ENCODE data around the gene TTF2. TPM values are rescaled to one million over a fixed set of nuclear protein-coding genes. Genes with fewer than 3 reads are reported as not detected.

Gene TTF2
- total RNA-seq, 1 experiment from 2014 or later: 76.7 TPM

DNA sequence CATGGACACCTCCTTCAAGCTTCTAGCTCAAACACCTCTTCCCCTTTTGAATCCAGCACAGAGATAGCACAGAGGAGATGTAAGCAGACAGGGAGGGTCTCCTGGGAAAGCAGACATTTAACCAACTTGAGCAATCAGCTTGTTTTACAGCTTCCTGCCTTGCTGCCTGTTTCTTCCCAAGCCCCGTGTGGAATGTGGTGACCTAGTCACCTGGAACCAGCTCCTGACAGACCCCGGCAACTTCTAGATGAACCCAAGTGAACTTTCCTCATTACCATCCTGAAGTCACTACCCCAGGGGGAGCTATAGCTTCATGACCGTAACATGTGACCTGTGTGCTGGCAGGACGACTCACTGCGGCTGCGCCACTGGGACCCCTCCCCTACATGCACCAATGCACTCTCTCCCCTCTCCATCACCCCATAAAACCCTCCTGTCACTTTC is 24.1 kb upstream of the TTF2 start:
- in situ Hi-C loops (cut with HindIII; ENCODE audit: low pct_unique_long_range_greater_than_20kb, low sequenced_read_pairs): no loop called here
- no peak for DNase-seq (ENCODE audit: low read depth, low spot score)

DNA sequence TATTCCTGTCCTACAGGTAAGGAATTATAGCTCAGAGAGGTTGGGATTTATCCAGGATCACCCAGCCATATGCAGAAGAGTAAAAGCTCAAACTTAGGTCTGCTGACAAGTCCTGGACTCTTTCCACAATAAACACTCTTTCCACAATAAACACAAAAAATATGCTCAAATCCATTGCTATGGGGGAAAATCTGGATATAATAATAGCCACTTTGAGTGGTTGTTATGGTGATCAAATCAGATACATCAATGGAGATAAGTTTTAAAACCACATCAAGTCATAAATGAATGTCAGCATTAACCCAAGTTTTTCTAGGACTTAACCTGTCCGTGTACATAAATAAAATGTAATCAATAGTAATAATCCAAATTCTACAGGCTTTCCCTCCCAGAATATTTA is 22.3 kb upstream of the TTF2 start:
- in situ Hi-C loops (cut with HindIII; ENCODE audit: low pct_unique_long_range_greater_than_20kb, low sequenced_read_pairs): no loop called here
- no peak for DNase-seq (ENCODE audit: low read depth, low spot score)

DNA sequence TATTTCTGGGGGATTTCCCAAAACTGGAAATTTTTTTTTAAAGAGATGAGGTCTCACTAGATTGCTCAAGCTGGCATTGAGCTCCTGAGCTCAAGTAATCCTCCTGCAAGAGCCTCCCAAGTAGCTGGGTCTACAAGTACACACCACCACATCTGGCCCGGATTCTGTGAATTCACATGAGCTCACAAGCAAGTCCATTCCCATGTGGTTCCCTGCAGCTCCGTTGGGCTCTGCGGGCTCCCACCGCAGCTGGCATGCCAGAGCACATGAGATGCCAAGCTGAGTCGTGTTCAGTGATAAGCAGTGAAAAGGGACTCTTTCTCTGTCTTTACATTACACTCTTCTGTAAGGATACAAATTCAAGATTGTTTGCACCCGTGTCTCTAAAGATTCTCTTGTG is 21.9 kb upstream of the TTF2 start:
- in situ Hi-C loops (cut with HindIII; ENCODE audit: low pct_unique_long_range_greater_than_20kb, low sequenced_read_pairs): no loop called here

DNA sequence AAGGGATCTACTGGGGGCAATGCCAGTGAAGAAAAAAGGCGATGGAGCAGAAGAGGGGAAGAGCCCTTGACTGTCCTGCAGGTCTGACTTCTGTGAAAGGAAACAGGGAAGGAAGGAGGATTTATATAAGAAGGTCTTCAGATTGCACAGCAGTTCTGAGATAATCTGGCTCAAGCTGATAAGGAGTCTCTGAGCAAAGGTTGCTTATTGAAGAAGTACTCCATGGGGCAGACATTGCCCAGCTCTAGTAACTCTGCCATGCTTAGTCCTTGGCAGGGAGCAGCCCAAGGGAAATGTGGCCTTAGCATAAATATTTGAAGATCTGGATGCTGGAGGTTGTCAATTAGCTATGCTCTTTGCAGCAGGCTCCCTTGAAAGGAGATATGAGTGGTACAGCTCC is 15.9 kb upstream of the TTF2 start:
- DNase-seq (ENCODE audit: low read depth, low spot score): no peak
- in situ Hi-C loops (cut with HindIII; ENCODE audit: low pct_unique_long_range_greater_than_20kb, low sequenced_read_pairs): no loop called here

More for the DNA sequence above, 21.9 kb upstream of the TTF2 start:
- no peak for DNase-seq (ENCODE audit: low read depth, low spot score)

DNA sequence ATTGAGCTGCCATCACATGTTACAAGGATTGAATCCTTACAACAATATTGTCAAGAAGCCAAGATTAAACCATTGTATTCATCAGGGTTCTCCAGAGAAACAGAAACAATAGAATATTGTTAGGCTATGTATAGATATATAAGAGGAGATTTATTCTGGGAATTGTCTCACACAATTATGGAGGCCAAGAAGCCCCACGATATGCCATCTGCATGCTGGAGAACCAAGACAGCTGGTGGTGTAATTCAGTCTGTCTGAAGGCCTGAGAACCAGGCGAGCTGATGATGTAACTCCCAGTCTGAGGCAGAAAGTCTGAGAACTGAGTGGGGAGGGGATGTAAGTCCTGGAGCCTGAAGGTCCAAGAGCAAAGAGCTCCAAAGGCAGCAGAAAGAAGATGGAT is 14.5 kb upstream of the TTF2 start:
- in situ Hi-C loops (cut with HindIII; ENCODE audit: low pct_unique_long_range_greater_than_20kb, low sequenced_read_pairs): no loop called here

DNA sequence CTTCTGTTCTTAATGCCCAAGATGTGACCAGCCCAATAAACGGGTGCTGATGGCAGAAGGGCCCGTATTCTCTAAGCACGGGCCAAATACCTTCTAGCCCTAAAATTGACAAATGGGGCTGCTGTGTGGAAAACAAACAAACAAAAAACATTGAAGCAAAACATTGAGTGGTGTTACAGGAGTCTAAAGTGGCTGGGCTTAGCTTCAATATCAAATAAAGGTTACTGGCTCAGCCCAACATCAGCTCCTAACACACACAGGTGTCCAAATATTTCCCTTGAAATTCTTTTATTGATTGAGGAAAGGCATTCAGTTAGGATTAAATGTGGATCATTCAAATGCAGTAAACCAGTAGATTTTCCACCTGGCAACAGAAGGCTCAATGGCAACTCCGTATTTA is 13.3 kb upstream of the TTF2 start:
- in situ Hi-C loops (cut with HindIII; ENCODE audit: low pct_unique_long_range_greater_than_20kb, low sequenced_read_pairs): no loop called here
- DNase-seq (ENCODE audit: low read depth, low spot score): no peak

More for the DNA sequence above, 14.5 kb upstream of the TTF2 start:
- DNase-seq (ENCODE audit: low read depth, low spot score): peak; percentile 7

DNA sequence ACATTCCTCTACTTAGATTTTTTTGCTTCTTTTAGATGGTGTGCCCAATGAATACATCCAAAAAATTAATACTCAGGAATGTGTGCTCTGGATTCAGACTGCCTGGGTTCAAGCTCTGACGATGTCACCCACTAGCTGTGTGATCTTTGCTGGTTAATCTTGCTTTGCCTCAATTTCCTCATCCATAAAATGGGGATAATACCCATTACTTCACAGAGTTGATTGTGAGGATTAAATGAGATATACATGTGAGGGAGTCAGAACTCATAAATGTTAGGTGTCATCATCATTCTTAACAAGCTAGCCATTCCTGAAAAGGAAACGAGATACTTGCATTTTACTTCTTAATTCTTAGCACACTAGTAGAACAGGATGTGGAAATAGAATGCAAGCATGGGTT is 12.9 kb upstream of the TTF2 start:
- no peak for DNase-seq (ENCODE audit: low read depth, low spot score)
- in situ Hi-C loops (cut with HindIII; ENCODE audit: low pct_unique_long_range_greater_than_20kb, low sequenced_read_pairs): no loop called here

DNA sequence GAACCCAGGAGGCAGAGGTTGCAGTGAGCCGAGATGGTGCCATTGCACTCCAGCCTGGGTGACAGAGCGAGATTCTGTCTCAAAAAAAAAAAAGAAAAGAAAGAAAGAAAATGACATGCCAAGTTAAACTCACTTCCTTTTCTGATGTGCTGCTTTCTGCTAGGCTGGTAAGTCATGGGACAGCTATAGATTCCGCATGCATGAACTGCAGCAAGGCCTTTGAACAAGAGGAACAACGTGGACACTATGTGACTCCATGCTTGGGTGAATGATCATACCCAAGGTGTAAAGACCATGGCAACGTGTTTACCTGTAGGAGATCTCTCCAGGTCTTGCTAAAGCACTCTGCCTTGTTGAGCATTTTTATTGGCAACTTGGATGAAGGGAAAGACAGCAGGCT is 10.3 kb upstream of the TTF2 start:
- no peak for DNase-seq (ENCODE audit: low read depth, low spot score)
- in situ Hi-C loops (cut with HindIII; ENCODE audit: low pct_unique_long_range_greater_than_20kb, low sequenced_read_pairs): loop anchor here (25.0 kb wide), 2 partner anchors 163 to 237 kb away; no protein-coding TSS in a partner anchor

DNA sequence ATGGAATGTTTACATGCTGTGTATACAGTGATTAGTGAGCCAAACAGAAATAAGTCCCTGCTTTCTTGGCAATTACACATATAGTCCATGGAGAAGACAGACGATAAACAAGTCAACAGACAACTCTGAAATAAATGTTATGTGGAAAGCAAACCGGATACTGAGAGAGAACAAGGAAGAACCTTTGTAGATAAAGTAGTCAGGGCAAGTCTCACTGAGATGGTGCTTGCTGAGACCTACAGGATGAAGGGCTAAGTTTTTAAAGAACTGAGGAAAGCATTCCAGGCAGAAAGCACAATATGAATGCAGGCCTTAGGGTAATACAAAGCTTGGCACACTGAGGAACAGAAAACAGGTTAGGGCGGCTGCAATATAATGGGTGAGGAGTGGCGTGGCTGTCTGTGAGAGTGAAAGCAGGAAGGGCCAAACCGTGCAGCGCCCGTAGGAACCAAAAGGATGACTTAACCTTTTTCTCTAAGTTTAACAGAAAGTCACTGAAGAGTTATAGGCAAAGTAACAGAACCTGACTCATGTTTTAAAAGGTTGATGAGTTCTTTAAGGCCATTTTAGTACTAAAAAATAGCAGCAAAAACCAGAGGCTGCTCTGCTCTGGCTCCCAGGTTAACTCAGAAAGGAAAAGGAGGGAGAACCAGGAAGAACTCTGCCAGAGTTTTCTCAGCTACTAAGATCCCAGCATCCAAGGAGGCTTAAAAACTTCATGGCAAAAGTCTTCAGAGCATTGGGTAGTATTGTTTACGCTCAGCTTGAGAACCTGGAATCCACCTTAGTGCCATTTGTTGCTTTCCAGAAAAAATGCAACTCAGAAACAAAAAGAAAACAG is 8.7 kb upstream of the TTF2 start:
- in situ Hi-C loops (cut with HindIII; ENCODE audit: low pct_unique_long_range_greater_than_20kb, low sequenced_read_pairs): loop anchor here (25.0 kb wide), 2 partner anchors 164 to 236 kb away; no protein-coding TSS in a partner anchor
- peak; percentile 11 for DNase-seq (ENCODE audit: low read depth, low spot score)

DNA sequence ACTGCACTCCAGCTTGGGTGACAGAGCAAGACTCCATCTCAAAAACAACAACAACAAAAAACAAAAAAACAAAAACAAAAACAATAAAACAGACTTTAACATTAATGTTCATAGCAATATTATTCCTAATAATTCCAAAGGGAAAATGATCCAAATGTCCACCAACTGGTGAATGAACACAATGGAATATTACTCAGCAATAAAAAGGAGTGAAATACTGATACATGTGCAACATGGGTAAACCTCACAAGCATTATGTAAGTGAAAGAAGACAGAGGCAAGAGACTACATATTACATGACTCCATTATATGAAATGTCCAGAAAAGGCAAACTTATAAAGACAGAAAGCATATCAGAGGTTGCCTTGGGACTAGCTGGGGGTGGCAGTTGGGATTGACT is 6.1 kb upstream of the TTF2 start:
- in situ Hi-C loops (cut with HindIII; ENCODE audit: low pct_unique_long_range_greater_than_20kb, low sequenced_read_pairs): loop anchor here (25.0 kb wide), 2 partner anchors 167 to 233 kb away; no protein-coding TSS in a partner anchor
- no peak for DNase-seq (ENCODE audit: low read depth, low spot score)

DNA sequence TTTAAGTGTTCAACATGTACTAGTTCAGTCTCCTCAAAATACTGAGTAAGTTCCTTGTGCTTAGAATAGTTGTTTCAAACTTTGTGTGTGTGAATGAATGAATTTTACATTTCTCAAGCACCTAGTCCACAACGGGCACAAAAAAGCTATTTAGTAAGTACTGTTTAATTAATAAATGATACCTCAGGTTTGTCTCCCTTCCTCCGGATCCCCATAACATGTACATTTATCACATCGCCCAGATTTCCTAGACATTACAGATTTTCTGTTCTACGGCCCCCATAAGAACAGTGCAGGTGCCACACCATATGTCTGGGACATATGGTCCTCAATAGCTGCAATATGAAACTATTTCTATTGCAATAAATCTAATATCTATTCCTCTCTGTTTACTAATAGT is 1.3 kb upstream of the TTF2 start:
- DNase-seq (ENCODE audit: low read depth, low spot score): no peak
- in situ Hi-C loops (cut with HindIII; ENCODE audit: low pct_unique_long_range_greater_than_20kb, low sequenced_read_pairs): loop anchor here (25.0 kb wide), 2 partner anchors 172 to 228 kb away; no protein-coding TSS in a partner anchor

DNA sequence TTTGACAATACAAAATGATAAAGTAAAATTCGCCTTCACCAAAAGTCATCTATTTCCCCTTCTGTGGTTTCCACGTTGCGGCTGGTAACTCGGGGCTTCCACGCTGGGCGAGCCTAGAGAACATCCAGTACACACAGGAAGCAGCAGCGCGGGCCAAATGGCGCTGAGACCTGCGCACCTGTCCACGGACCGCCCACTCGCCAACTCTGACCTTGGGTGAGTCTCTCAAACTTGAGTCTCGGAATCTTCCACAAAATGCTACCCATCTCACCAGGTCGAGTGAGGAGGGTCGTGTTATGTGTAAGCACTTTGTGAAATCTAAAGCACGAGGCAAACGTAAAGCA is 820 bp upstream of the TTF2 start:
- DNase-seq (ENCODE audit: low read depth, low spot score): peak; percentile 40
- in situ Hi-C loops (cut with HindIII; ENCODE audit: low pct_unique_long_range_greater_than_20kb, low sequenced_read_pairs): loop anchor here (25.0 kb wide), 2 partner anchors 172 to 228 kb away; no protein-coding TSS in a partner anchor

DNA sequence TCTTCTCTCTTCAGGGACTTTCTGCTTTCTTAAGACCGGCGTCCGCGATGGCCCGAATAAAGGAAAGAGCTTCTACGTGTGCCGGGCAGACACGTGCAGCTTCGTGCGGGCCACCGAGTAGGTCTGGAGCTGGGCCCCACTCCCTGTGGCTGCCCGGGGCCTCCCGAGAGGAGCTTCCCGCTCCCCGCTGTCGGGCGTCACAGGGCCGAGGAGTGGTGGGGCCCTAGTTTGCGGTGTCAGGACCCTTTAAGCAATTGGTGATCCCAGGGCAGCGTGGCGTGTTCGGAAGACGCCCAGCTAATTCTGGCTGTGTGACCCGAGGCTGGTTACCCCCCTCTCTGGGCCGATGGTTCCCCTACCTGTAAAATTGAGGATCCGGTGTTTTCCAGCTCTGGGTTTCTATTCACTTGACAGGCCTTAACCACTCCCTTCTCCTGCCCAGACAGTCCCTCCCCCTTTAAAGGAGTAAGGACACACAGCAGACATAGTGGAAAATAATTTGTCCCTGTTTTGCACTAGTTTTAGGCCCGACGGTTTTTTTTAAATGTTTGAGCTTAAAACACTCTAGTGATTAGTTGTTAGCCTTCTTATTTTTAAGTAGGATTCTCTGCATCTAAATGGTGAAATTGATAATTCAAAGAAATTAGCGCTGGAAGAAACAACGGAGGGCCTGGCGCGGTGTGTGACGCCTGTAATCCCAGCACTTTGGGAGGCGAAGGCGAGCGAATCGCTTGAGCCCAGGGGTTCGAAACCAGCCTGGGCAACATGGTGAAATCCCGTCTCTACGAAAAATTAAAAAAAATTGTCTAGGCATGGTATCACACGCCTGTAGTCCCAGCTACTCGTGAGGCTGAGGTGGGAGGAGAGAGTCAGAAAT is 553 bp downstream of the TTF2 start:
- in situ Hi-C loops (cut with HindIII; ENCODE audit: low pct_unique_long_range_greater_than_20kb, low sequenced_read_pairs): loop anchor here (25.0 kb wide), 2 partner anchors 173 to 227 kb away; no protein-coding TSS in a partner anchor
- peak; percentile 61 for DNase-seq (ENCODE audit: low read depth, low spot score)

DNA sequence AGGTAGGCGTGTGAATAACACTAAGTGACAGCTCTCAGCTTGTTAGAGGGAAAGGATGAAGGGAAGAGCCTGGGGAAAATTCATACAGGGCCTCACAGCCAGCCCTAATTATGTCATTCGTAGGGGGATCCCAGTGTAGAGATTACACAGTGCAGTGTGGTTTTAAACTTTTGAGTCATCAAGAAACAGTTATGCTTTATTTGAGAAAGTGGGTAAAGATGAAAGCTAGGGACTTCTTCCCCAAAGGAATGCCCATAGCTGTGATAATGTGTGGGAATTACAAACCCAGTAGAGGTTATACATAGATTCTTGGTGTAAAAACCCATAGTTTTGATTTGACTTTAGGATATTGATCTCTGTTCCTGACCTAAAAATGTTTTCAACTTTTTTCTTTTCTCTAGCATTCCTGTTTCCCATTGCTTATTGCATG is 1.9 kb downstream of the TTF2 start:
- DNase-seq (ENCODE audit: low read depth, low spot score): peak; percentile 40
- in situ Hi-C loops (cut with HindIII; ENCODE audit: low pct_unique_long_range_greater_than_20kb, low sequenced_read_pairs): loop anchor here (25.0 kb wide), 2 partner anchors 175 to 225 kb away; no protein-coding TSS in a partner anchor

DNA sequence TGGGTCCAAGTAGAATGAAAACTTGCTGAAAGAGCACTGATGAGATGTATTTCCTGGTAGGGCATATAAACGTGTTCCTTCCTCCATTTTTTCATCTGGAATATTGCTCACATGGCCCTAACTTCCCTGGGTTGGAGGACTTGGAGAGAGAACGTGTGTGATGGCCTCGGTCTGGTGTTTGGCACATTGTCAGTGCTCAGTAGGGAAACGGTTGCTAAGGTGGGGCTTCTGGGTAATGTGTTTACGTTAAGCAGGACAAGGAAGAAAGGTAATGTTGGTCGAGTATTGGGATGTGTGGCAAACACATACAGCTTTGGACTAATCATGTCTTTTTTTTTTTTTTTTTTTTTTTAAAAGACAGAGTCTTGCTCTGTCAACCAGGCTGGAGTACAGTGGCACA is 6.2 kb downstream of the TTF2 start:
- DNase-seq (ENCODE audit: low read depth, low spot score): no peak
- in situ Hi-C loops (cut with HindIII; ENCODE audit: low pct_unique_long_range_greater_than_20kb, low sequenced_read_pairs): loop anchor here (25.0 kb wide), 2 partner anchors 179 to 221 kb away; no protein-coding TSS in a partner anchor

DNA sequence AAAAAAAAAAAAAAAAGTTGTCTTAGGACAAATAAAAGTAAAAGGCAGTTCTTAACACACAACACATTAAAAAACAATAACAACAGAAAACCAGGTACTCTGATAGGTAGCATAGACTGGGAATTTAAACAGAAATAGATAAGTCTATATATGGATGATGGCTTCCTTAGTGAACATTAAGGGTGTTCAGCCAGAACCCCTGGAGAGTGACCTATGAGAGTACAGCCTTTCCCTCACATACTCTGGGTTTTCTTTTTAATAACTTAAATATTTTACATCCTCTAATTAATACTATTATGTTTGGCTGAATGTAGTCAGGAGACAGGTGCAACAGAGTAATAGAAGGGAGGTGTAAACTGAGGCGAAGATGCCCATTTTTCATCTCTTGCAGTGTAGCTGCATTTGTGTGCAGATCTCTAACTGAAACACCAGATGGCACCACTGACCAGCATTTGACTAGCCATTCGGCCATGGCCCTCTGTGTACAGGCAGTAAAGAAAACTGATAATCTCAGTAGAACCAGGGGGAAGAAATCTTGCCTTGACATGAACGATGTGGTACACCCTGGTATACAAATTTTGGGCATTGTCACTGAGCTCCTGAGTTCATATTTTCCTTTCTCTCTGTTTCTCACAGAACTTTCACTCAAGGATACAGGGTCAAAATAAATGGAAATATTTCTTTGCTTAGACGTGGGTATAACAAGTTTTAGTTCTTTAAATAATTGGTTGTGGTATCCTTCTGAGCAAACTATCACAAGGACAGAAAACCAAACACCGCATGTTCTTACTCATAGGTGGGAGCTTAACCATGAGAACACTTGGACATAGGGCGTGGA is 7.6 kb downstream of the TTF2 start:
- DNase-seq (ENCODE audit: low read depth, low spot score): peak; percentile 80
- in situ Hi-C loops (cut with HindIII; ENCODE audit: low pct_unique_long_range_greater_than_20kb, low sequenced_read_pairs): loop anchor here (25.0 kb wide), 2 partner anchors 180 to 220 kb away; no protein-coding TSS in a partner anchor

DNA sequence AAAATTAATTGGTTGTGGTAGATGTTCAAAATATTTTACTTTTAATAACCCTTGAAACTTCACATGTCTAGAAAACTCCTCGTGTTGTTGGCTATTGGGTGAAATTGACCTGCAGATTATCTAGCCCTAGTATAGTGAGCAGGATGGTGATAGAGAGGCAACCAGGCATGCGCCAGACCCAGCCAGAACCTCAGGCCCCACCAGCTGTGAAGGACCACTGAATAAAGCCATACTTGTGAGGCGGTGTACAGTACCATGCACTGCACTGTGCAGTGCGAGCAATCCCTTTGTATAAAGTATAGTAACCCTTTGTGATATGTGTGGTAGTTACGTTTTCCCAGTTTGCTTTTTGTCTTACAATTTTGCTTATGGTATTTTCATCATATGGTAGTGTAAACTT is 8.5 kb downstream of the TTF2 start:
- in situ Hi-C loops (cut with HindIII; ENCODE audit: low pct_unique_long_range_greater_than_20kb, low sequenced_read_pairs): loop anchor here (25.0 kb wide), 2 partner anchors 181 to 219 kb away; no protein-coding TSS in a partner anchor

More for the DNA sequence above, 8.5 kb downstream of the TTF2 start:
- peak; percentile 80 for DNase-seq (ENCODE audit: low read depth, low spot score)
